ENCODE measurements around the gene APP.

DNA sequence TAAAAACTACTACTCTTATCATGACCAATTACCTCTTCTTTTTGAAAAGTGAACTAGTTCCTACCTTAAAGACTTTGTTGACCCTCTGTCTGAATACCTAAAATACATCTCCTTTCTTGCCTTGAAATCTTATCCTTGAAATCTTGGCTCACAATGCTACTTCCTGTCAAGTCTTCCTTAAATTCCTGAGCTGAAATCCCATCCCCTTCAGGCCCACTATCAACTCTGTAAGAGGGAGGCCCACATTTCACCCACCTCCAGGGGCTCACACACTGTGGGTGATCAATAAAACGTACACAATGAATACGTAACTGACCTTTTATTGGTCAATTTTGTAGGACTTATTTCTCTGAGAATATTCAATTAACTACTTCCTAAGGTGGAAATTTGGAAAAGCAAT lies 88.0 kb downstream of the APP start:
- TF ChIP-seq EZH2phosphoT487 (IDR thresholded peaks at IDR 0.05) (no peak), EZH2 (IDR thresholded peaks at IDR 0.05) (no peak)
- TF ChIP-seq, protein P1, sequence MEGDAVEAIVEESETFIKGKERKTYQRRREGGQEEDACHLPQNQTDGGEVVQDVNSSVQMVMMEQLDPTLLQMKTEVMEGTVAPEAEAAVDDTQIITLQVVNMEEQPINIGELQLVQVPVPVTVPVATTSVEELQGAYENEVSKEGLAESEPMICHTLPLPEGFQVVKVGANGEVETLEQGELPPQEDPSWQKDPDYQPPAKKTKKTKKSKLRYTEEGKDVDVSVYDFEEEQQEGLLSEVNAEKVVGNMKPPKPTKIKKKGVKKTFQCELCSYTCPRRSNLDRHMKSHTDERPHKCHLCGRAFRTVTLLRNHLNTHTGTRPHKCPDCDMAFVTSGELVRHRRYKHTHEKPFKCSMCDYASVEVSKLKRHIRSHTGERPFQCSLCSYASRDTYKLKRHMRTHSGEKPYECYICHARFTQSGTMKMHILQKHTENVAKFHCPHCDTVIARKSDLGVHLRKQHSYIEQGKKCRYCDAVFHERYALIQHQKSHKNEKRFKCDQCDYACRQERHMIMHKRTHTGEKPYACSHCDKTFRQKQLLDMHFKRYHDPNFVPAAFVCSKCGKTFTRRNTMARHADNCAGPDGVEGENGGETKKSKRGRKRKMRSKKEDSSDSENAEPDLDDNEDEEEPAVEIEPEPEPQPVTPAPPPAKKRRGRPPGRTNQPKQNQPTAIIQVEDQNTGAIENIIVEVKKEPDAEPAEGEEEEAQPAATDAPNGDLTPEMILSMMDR (IDR thresholded peaks at IDR 0.05), result no peak

Data from neural progenitor cell (in vitro differentiated cells).